Immature natural killer cell (primary cell): ENCODE results near the gene NFS1. TPM values are rescaled to one million over a fixed set of nuclear protein-coding genes. Genes with fewer than 3 reads are reported as not detected.
A peak's percentile ranks its signal among the peaks of the same experiment; 100 is the strongest.

Source experiments
- DNase-seq, 3 donors: peaks; one replicate each; pipeline ENCODE4 v3.0.0; 2022; ENCODE audit warnings: mixed read lengths in 1 of 3
- H3K27ac Mint-ChIP-seq, 6 donors: one replicate each; pipeline ENCODE4 v1.8.0; 2020; ENCODE audit warnings: mixed read lengths in 6 of 6, mild to moderate bottlenecking in 5 of 6, inconsistent platforms in 4 of 6, moderate library complexity in 3 of 6
- H3K27me3 Mint-ChIP-seq, 3 donors: one replicate each; pipeline ENCODE4 v1.8.0; 2020 to 2021; ENCODE audit warnings: low read depth in 3 of 3, mild to moderate bottlenecking in 3 of 3, mixed read lengths in 3 of 3, moderate library complexity in 3 of 3, inconsistent platforms in 1 of 3
- H3K36me3 Mint-ChIP-seq, 3 donors: one replicate each; pipeline ENCODE4 v1.8.0; 2020; ENCODE audit warnings: mixed read lengths in 3 of 3, inconsistent platforms in 2 of 3, mild to moderate bottlenecking in 2 of 3
- H3K4me1 Mint-ChIP-seq, 2 donors: one replicate each; pipeline ENCODE4 v1.8.0; 2020; ENCODE audit warnings: inconsistent platforms in 2 of 2, mild to moderate bottlenecking in 2 of 2, mixed read lengths in 2 of 2, moderate library complexity in 1 of 2
- H3K4me3 Mint-ChIP-seq, 5 donors: one replicate each; pipeline ENCODE4 v1.8.0; 2020; ENCODE audit warnings: mild to moderate bottlenecking in 5 of 5, mixed read lengths in 5 of 5, inconsistent platforms in 3 of 5, moderate library complexity in 3 of 5
- H3K9me3 Mint-ChIP-seq, 6 donors: one replicate each; pipeline ENCODE4 v1.8.0; 2020; ENCODE audit warnings: mild to moderate bottlenecking in 6 of 6, mixed read lengths in 6 of 6, inconsistent platforms in 4 of 6, moderate library complexity in 3 of 6
- polyA plus RNA-seq, 3 donors: library from polyadenylated mRNA; unstranded; fragments of 300-500 nt; fragmentation: Illumina TruSeq; gene quantifications; one replicate each; pipeline ENCODE4 v1.2.3, GENCODE V29; 2021

Gene NFS1
- polyA plus RNA-seq, 3 donors from 2014 or later, result 8.1 to 21.3 (median 20.0) TPM

GRCh38 chr20:35652641-35653429, 46.3 kb downstream of the NFS1 start:
- no peaks in the 10 kb centered on the region for H3K27me3 Mint-ChIP-seq
- peaks cover 46 to 47% of the 10 kb centered on the region in 2 donors for H3K4me1 Mint-ChIP-seq
- H3K4me3 Mint-ChIP-seq, result no peak overlapping the region
- H3K36me3 Mint-ChIP-seq, result no peaks in the 10 kb centered on the region
- H3K27ac Mint-ChIP-seq, result peak overlapping the region in 2 of 6 donors; percentile 59 to 65
- no peak for DNase-seq
- H3K9me3 Mint-ChIP-seq, result no peaks in the 10 kb centered on the region

GRCh38 chr20:35651958-35652357, 47.2 kb downstream of the NFS1 start:
- no peaks in the 10 kb centered on the region for H3K36me3 Mint-ChIP-seq
- DNase-seq, result no peak
- no peaks in the 10 kb centered on the region for H3K9me3 Mint-ChIP-seq
- no peak overlapping the region for H3K4me3 Mint-ChIP-seq
- peak overlapping the region in 3 of 6 donors; percentile 55 to 65 (median 59) for H3K27ac Mint-ChIP-seq
- H3K27me3 Mint-ChIP-seq, result no peaks in the 10 kb centered on the region
- peaks cover 41 to 53% of the 10 kb centered on the region in 2 donors for H3K4me1 Mint-ChIP-seq

GRCh38 chr20:35650632-35651031, 48.5 kb downstream of the NFS1 start:
- Mint-ChIP-seq H3K27me3 (no peaks in the 10 kb centered on the region), H3K27ac (peak overlapping the region; percentile 2 to 83 (median 34)), H3K4me1 (peaks cover 39 to 64% of the 10 kb centered on the region in 2 donors), H3K9me3 (no peaks in the 10 kb centered on the region), H3K36me3 (no peaks in the 10 kb centered on the region), H3K4me3 (no peak overlapping the region)
- no peak for DNase-seq

GRCh38 chr20:35648836-35649235, 50.3 kb downstream of the NFS1 start:
- no peak for DNase-seq
- Mint-ChIP-seq H3K27me3 (no peaks in the 10 kb centered on the region), H3K27ac (peak overlapping the region in 5 of 6 donors; percentile 15 to 76 (median 42)), H3K36me3 (no peaks in the 10 kb centered on the region), H3K4me3 (no peak overlapping the region), H3K9me3 (no peaks in the 10 kb centered on the region), H3K4me1 (peaks cover 56 to 82% of the 10 kb centered on the region in 2 donors)

- Mint-ChIP-seq H3K36me3 (no peaks in the 10 kb centered on the region), H3K4me3 (no peak overlapping the region), H3K27ac (peak overlapping the region in 5 of 6 donors; percentile 22 to 77 (median 56)), H3K27me3 (no peaks in the 10 kb centered on the region), H3K4me1 (peaks cover 83 to 94% of the 10 kb centered on the region in 2 donors), H3K9me3 (no peaks in the 10 kb centered on the region)
- DNase-seq, result no peak
Measured at GRCh38 chr20:35644806-35645205, 54.3 kb downstream of the NFS1 start.

- Mint-ChIP-seq H3K4me1 (peaks cover 84 to 92% of the 10 kb centered on the region in 2 donors), H3K9me3 (no peaks in the 10 kb centered on the region), H3K27me3 (no peaks in the 10 kb centered on the region), H3K36me3 (no peaks in the 10 kb centered on the region), H3K4me3 (no peak overlapping the region), H3K27ac (peak overlapping the region in 5 of 6 donors; percentile 28 to 80 (median 62))
- DNase-seq, result no peak
Measured at GRCh38 chr20:35643045-35643444, 56.1 kb downstream of the NFS1 start.

GRCh38 chr20:35641743-35642142, 57.4 kb downstream of the NFS1 start:
- Mint-ChIP-seq H3K4me3 (no peak overlapping the region), H3K27me3 (no peaks in the 10 kb centered on the region), H3K4me1 (peaks cover 88 to 96% of the 10 kb centered on the region in 2 donors), H3K36me3 (no peaks in the 10 kb centered on the region), H3K27ac (peak overlapping the region in 5 of 6 donors; percentile 27 to 81 (median 51)), H3K9me3 (no peaks in the 10 kb centered on the region)
- DNase-seq, result no peak

- no peak overlapping the region for H3K4me3 Mint-ChIP-seq
- peak overlapping the region in 5 of 6 donors; percentile 36 to 82 (median 60) for H3K27ac Mint-ChIP-seq
- no peaks in the 10 kb centered on the region for H3K9me3 Mint-ChIP-seq
- no peak for DNase-seq
- H3K27me3 Mint-ChIP-seq, result no peaks in the 10 kb centered on the region
- no peaks in the 10 kb centered on the region for H3K36me3 Mint-ChIP-seq
- H3K4me1 Mint-ChIP-seq, result peaks cover 89 to 98% of the 10 kb centered on the region in 2 donors
Measured at GRCh38 chr20:35640724-35641123, 58.4 kb downstream of the NFS1 start.

- DNase-seq, result no peak
- no peaks in the 10 kb centered on the region for H3K36me3 Mint-ChIP-seq
- no peak overlapping the region for H3K4me3 Mint-ChIP-seq
- peaks cover 85 to 89% of the 10 kb centered on the region in 2 donors for H3K4me1 Mint-ChIP-seq
- H3K9me3 Mint-ChIP-seq, result no peaks in the 10 kb centered on the region
- peak overlapping the region in 4 of 6 donors; percentile 14 to 42 (median 27) for H3K27ac Mint-ChIP-seq
- no peaks in the 10 kb centered on the region for H3K27me3 Mint-ChIP-seq
Measured at GRCh38 chr20:35638751-35639150, 60.4 kb downstream of the NFS1 start.

- H3K36me3 Mint-ChIP-seq, result peaks cover 0 to 8% (median 3%) of the 10 kb centered on the region in 3 donors
- DNase-seq, result no peak
- H3K27me3 Mint-ChIP-seq, result no peaks in the 10 kb centered on the region
- H3K9me3 Mint-ChIP-seq, result no peaks in the 10 kb centered on the region
- H3K4me3 Mint-ChIP-seq, result no peak overlapping the region
- peak overlapping the region in 4 of 6 donors; percentile 28 to 77 (median 52) for H3K27ac Mint-ChIP-seq
- H3K4me1 Mint-ChIP-seq, result peaks cover 76 to 86% of the 10 kb centered on the region in 2 donors
Measured at GRCh38 chr20:35637276-35637675, 61.9 kb downstream of the NFS1 start.

GRCh38 chr20:35636095-35636494, 63.1 kb downstream of the NFS1 start:
- Mint-ChIP-seq H3K27ac (peak overlapping the region in 4 of 6 donors; percentile 23 to 67 (median 58)), H3K4me3 (no peak overlapping the region), H3K36me3 (peaks cover 0 to 16% (median 3%) of the 10 kb centered on the region in 3 donors), H3K4me1 (peaks cover 66 to 74% of the 10 kb centered on the region in 2 donors), H3K27me3 (no peaks in the 10 kb centered on the region), H3K9me3 (no peaks in the 10 kb centered on the region)
- no peak for DNase-seq

- Mint-ChIP-seq H3K36me3 (peaks cover 0 to 18% (median 3%) of the 10 kb centered on the region in 3 donors), H3K27me3 (no peaks in the 10 kb centered on the region), H3K4me1 (peaks cover 62 to 69% of the 10 kb centered on the region in 2 donors), H3K9me3 (no peaks in the 10 kb centered on the region), H3K27ac (peak overlapping the region in 5 of 6 donors; percentile 55 to 80 (median 59)), H3K4me3 (no peak overlapping the region)
- DNase-seq, result no peak
Measured at GRCh38 chr20:35635652-35636051, 63.5 kb downstream of the NFS1 start.

- DNase-seq, result no peak
- H3K36me3 Mint-ChIP-seq, result peaks cover 7 to 26% (median 13%) of the 10 kb centered on the region in 3 donors
- H3K9me3 Mint-ChIP-seq, result no peaks in the 10 kb centered on the region
- H3K4me1 Mint-ChIP-seq, result peaks cover 36 to 41% of the 10 kb centered on the region in 2 donors
- peak overlapping the region in 5 of 6 donors; percentile 16 to 55 (median 49) for H3K27ac Mint-ChIP-seq
- H3K4me3 Mint-ChIP-seq, result no peak overlapping the region
- no peaks in the 10 kb centered on the region for H3K27me3 Mint-ChIP-seq
Measured at GRCh38 chr20:35632539-35633115, 66.5 kb downstream of the NFS1 start.

- peak overlapping the region in 1 of 6 donors; percentile 53 for H3K27ac Mint-ChIP-seq
- peaks cover 20 to 21% of the 10 kb centered on the region in 2 donors for H3K4me1 Mint-ChIP-seq
- H3K36me3 Mint-ChIP-seq, result peaks cover 15 to 41% (median 18%) of the 10 kb centered on the region in 3 donors
- no peaks in the 10 kb centered on the region for H3K9me3 Mint-ChIP-seq
- no peaks in the 10 kb centered on the region for H3K27me3 Mint-ChIP-seq
- DNase-seq, result no peak
- H3K4me3 Mint-ChIP-seq, result no peak overlapping the region
Measured at GRCh38 chr20:35630636-35631035, 68.5 kb downstream of the NFS1 start.
